Natural killer cell (primary cell): ENCODE measurements around the gene SPSB2. TPM values are rescaled to one million over a fixed set of nuclear protein-coding genes. Genes with fewer than 3 reads are reported as not detected.
A peak's percentile ranks its signal among the peaks of the same experiment; 100 is the strongest.
"Not testable (repeated sequence)": the region's sequence is repeated elsewhere in the genome, so short reads cannot be mapped to it uniquely, and the experiment has no call there.

Experiments used
- ATAC-seq, 3 donors: fragments of 150-1000 bp in 2 of 3; fragments of 200-7000 bp in 1 of 3; cut with Tn5 transposase; 1 replicate in 1 of 3; 2 replicates in 2 of 3; pipeline ENCODE4 v1.10.0; 2021; ENCODE audit warnings: mild to moderate bottlenecking in 2 of 3, moderate library complexity in 2 of 3
- DNase-seq, 2 donors: peaks; one replicate each; pipeline versions ENCODE4 v3.0.0 to v3.0.0-alpha.2; 2013 to 2021; ENCODE audit warnings: mixed read lengths in 1 of 2
- H3K27ac ChIP-seq: one replicate; pipeline ENCODE4 v1.5.1; 2013; ENCODE audit warnings: mild to moderate bottlenecking, low read length
- H3K27me3 ChIP-seq: one replicate; pipeline ENCODE4 v1.6.1; 2013; ENCODE audit warnings: low read length; ENCODE audit not compliant: control insufficient read depth, insufficient read depth
- H3K36me3 ChIP-seq: one replicate; pipeline ENCODE4 v1.6.1; 2013; ENCODE audit warnings: low read length; ENCODE audit not compliant: control insufficient read depth, insufficient read depth
- H3K4me1 ChIP-seq: one replicate; pipeline ENCODE4 v1.6.1; 2013; ENCODE audit warnings: low read length; ENCODE audit not compliant: control insufficient read depth, insufficient read depth
- H3K4me3 ChIP-seq: one replicate; pipeline ENCODE4 v1.5.1; 2013; ENCODE audit warnings: low read length
- H3K9me3 ChIP-seq: one replicate; pipeline ENCODE4 v1.6.1; 2013; ENCODE audit warnings: low read length; ENCODE audit not compliant: control insufficient read depth, insufficient read depth
- H3K27ac Mint-ChIP-seq, 2 donors: one replicate each; pipeline ENCODE4 v1.8.0; 2022; ENCODE audit warnings: mild to moderate bottlenecking in 2 of 2, mixed read lengths in 2 of 2, moderate library complexity in 1 of 2
- H3K27me3 Mint-ChIP-seq, 2 donors: one replicate each; pipeline ENCODE4 v1.8.0; 2022; ENCODE audit warnings: low read depth in 2 of 2, mixed read lengths in 2 of 2
- H3K36me3 Mint-ChIP-seq: one replicate; pipeline ENCODE4 v1.8.0; 2022; ENCODE audit warnings: mixed read lengths
- H3K4me1 Mint-ChIP-seq, 2 donors: one replicate each; pipeline ENCODE4 v1.8.0; 2022; ENCODE audit warnings: mixed read lengths in 2 of 2
- H3K4me3 Mint-ChIP-seq: one replicate; pipeline ENCODE4 v1.8.0; 2022; ENCODE audit warnings: mild to moderate bottlenecking, moderate library complexity, mixed read lengths
- H3K9me3 Mint-ChIP-seq, 2 donors: one replicate each; pipeline ENCODE4 v1.8.0; 2022; ENCODE audit warnings: mixed read lengths in 2 of 2
- WGBS: methylation state at CpG from one replicate; pipeline ENCODE4 v1.1.7; 2013; ENCODE audit warnings: missing lambda C conversion rate; ENCODE audit not compliant: insufficient coverage; 5-methylcytosine and 5-hydroxymethylcytosine counted together
- intact Hi-C: fragments of 100-400 bp; cut with micrococcal nuclease; formaldehyde crosslinking; loops from one replicate; pipeline ENCODE4 v1.14.2; 2022
- total RNA-seq, 4 donors: library from RNA; stranded (reverse); fragments of 120-200 nt in 1 of 4; gene quantifications; one replicate each; pipeline versions ENCODE4 v1.2.3 to v1.2.4, GENCODE V29; 2013 to 2022
- TF ChIP-seq, protein P1 (sequence below): fragments of 200-600 bp; IDR thresholded peaks from one replicate; pipeline ENCODE4 v1.8.0; 2022; ENCODE audit warnings: antibody characterized with exemption

The SPSB2 gene
- total RNA-seq, 3 donors from 2014 or later (not counting 1 experiment from before 2014, with no cell fraction given), result 8.1 to 19.1 (median 8.4) TPM

DNA sequence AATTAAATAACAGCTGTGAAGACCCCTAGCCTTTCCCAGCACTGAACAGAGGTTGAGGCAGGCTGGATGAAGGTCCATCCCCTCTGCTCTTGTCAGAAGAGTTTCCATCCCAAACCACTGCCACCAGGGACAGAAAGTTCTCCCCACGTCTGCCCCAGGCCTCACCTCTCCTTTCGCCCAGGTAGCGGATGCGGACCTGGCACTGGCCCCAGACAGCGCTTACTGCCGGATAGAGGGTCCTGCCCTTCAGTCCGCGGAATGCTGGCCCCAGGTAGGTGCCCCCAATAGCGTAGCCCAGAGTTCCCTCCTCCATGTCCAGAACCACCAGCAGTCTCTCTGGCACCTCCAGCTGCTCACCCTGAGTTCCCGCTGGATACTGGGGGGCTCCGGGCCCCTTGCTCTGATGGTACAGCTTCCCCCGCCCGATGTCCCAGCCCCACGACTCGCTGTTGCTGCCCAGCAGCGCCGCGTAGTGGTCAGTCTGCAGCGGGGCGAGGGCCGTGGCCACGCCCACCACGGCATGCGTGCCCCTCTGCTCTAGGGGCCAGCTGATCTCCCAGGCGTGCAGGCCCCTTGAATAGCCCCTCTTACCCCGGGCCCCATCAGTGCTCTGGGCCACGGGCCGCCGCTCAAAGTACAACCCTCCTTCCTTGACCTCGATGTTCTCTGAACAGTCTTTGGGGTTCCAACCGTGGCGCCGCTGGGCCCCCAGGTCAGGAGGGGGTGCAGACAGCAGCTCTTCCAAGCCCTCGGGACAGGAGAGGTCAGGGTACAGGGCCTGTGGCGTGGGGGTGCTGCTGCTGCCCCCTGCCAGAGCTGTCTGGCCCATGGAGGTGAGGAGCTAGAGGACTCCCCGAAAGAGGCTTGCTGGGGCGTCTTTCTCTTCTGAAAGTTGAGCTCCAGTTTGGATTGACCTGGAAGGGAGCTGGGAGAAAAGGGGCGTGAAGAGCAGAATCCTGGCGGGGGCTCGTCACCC lies 742 bp downstream of the SPSB2 start:
- H3K27me3 Mint-ChIP-seq, result no peaks in the 10 kb centered on the region
- H3K27ac ChIP-seq, result peak overlapping the region; percentile 63
- H3K36me3 Mint-ChIP-seq, result no peaks in the 10 kb centered on the region
- intact Hi-C loops, result loop anchor here (1.0 to 2.0 kb wide), 8 partner anchors 19 to 146 kb away; partner anchors contain the start of genes EMG1, ENO2, LPCAT3 and LRRC23
- H3K4me1 ChIP-seq, result peaks cover 54% of the 10 kb centered on the region
- TF ChIP-seq, protein P1, sequence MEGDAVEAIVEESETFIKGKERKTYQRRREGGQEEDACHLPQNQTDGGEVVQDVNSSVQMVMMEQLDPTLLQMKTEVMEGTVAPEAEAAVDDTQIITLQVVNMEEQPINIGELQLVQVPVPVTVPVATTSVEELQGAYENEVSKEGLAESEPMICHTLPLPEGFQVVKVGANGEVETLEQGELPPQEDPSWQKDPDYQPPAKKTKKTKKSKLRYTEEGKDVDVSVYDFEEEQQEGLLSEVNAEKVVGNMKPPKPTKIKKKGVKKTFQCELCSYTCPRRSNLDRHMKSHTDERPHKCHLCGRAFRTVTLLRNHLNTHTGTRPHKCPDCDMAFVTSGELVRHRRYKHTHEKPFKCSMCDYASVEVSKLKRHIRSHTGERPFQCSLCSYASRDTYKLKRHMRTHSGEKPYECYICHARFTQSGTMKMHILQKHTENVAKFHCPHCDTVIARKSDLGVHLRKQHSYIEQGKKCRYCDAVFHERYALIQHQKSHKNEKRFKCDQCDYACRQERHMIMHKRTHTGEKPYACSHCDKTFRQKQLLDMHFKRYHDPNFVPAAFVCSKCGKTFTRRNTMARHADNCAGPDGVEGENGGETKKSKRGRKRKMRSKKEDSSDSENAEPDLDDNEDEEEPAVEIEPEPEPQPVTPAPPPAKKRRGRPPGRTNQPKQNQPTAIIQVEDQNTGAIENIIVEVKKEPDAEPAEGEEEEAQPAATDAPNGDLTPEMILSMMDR, result peak; percentile 93
- peak overlapping the region; percentile 81 for H3K4me3 ChIP-seq
- no peaks in the 10 kb centered on the region for H3K9me3 Mint-ChIP-seq
- H3K27ac Mint-ChIP-seq, result peak overlapping the region; percentile 87 to 94
- H3K4me1 Mint-ChIP-seq, result peaks cover 44 to 61% of the 10 kb centered on the region in 2 donors
- H3K27me3 ChIP-seq, result no peaks in the 10 kb centered on the region
- 3% methylated on average over 40 of the region's 40 CpGs for WGBS
- peak overlapping the region; percentile 93 for H3K4me3 Mint-ChIP-seq
- peak; percentile 47 to 65 (median 48) for ATAC-seq
- H3K9me3 ChIP-seq, result no peaks in the 10 kb centered on the region
- H3K36me3 ChIP-seq, result peaks cover 19% of the 10 kb centered on the region
- peak; percentile 89 to 93 for DNase-seq

DNA sequence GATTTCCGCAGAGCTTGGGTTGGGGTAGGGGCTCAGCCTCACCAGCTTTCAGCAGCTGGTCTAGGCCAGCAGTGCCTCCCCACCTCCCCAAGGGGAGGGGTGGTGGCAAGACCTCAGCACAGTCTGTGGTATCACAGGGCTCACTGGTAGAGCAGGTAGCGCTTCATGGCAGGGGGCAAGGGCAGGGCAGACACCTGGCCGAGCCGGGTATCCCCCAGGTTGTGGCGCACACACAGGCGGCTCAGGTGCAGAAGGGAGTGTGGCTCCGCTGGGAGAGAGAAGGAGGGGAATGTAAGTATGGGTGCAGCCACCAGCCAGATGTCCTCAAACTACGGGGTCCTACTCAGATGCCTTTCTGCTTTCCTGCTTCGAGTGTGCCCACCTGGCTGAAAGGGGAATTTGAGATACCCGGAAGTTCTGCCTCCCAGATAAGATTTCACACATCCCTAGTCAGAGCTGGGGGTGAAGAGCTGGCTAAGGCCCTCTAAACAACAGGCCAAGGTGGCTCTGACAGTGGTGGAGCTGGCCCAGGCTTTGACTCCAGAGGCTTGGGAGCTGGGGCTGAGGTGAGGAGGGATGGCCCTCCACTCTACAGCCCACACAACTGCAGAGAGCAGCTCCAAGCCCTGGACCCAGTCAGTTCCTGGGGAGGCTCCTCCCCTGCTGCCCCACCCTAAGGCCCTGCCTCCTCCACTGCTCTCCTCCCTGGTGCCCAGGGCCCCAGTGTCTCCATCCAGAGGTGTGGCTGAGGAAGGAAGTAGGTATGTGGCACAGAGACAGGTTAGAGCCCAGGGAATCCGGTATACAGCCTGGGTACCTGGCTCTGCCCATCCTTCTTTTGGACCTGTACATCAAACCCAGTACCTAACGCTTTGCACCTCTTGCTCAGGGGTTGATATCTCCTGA lies 1.8 kb downstream of the SPSB2 start:
- no peaks in the 10 kb centered on the region for H3K36me3 Mint-ChIP-seq
- ATAC-seq (no peak), DNase-seq (peak in 1 of 2 donors; percentile 49)
- H3K27me3 Mint-ChIP-seq, result no peaks in the 10 kb centered on the region
- Histone ChIP-seq H3K36me3 (peaks cover 19% of the 10 kb centered on the region), H3K4me3 (no peak overlapping the region), H3K27me3 (no peaks in the 10 kb centered on the region), H3K4me1 (peaks cover 62% of the 10 kb centered on the region), H3K27ac (peak overlapping the region; percentile 4), H3K9me3 (no peaks in the 10 kb centered on the region)
- no peaks in the 10 kb centered on the region for H3K9me3 Mint-ChIP-seq
- WGBS, result 75% methylated on average over 11 of the region's 12 CpGs
- intact Hi-C loops, result no loop called here
- peak overlapping the region; percentile 87 to 94 for H3K27ac Mint-ChIP-seq
- peak overlapping the region; percentile 93 for H3K4me3 Mint-ChIP-seq
- TF ChIP-seq, protein P1, result no peak
- H3K4me1 Mint-ChIP-seq, result peaks cover 44 to 64% of the 10 kb centered on the region in 2 donors

DNA sequence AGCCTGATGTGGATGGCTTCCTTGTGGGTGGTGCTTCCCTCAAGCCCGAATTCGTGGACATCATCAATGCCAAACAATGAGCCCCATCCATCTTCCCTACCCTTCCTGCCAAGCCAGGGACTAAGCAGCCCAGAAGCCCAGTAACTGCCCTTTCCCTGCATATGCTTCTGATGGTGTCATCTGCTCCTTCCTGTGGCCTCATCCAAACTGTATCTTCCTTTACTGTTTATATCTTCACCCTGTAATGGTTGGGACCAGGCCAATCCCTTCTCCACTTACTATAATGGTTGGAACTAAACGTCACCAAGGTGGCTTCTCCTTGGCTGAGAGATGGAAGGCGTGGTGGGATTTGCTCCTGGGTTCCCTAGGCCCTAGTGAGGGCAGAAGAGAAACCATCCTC lies 2.8 kb downstream of the SPSB2 start:
- H3K36me3 Mint-ChIP-seq, H3K4me3 ChIP-seq, H3K27me3 ChIP-seq, H3K9me3 ChIP-seq, H3K27me3 Mint-ChIP-seq, DNase-seq, ATAC-seq, intact Hi-C loops, H3K9me3 Mint-ChIP-seq, H3K27ac ChIP-seq: not testable (repeated sequence)
- WGBS, result no CpG with 5 or more reads among the region's 4 CpGs
- Mint-ChIP-seq H3K4me1 (peaks cover 44 to 64% of the 10 kb centered on the region in 2 donors), H3K4me3 (peak overlapping the region; percentile 52), H3K27ac (peak overlapping the region in 1 of 2 donors; percentile 87)
- Histone ChIP-seq H3K4me1 (peaks cover 62% of the 10 kb centered on the region), H3K36me3 (peaks cover 19% of the 10 kb centered on the region)
